ENCODE measurements around the gene TRMT112. TPM values are rescaled to one million over a fixed set of nuclear protein-coding genes. Genes with fewer than 3 reads are reported as not detected.

Gene TRMT112
- polyA plus RNA-seq, 6 donors from 2014 or later = 445 to 606 (median 521) TPM

DNA sequence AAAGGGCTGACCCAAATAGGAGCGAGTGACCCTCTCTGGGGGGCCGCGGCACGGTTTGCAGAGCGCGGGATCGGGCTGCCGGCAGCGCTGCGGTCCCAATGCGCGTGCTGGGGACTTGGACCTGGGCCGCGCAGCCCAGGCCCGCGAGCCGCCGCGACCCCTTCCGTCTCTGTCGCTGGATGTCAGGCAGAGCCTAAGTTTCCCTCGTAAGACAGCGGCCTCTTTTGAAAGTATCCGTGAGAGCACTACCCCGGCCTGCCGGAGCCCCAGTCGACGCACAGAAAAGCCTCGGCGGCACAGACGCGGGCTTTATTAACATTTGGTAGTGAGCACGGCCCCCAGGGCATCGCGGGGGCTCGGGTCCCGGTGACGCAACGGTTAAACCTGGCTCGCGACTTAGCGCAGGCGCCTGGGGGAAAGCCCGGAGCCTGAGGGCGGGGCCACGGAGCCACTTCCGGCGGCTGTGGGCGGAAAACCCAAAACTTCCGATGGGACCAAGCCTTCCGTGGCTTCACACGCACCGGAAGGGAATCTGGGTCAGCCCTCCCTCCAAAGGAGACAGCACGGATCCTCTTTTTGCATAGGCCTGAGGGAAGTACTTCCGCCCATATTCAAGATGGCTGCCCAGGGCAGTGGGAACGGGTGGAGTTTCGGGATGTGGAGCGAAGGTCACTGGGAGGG, 47.7 kb downstream of the TRMT112 start:
- Mint-ChIP-seq H3K9me3 (no peaks in the 10 kb centered on the region), H3K36me3 (no peaks in the 10 kb centered on the region), H3K27ac (peak overlapping the region; percentile 95 to 99 (median 98)), H3K4me1 (peaks cover 18 to 36% (median 24%) of the 10 kb centered on the region in 3 donors), H3K27me3 (no peaks in the 10 kb centered on the region), H3K4me3 (peak overlapping the region; percentile 94 to 98 (median 98))
- DNase-seq (peak; percentile 97), ATAC-seq (ENCODE audit: low read depth in 2 of 2) (peak; percentile 68 to 70)

DNA sequence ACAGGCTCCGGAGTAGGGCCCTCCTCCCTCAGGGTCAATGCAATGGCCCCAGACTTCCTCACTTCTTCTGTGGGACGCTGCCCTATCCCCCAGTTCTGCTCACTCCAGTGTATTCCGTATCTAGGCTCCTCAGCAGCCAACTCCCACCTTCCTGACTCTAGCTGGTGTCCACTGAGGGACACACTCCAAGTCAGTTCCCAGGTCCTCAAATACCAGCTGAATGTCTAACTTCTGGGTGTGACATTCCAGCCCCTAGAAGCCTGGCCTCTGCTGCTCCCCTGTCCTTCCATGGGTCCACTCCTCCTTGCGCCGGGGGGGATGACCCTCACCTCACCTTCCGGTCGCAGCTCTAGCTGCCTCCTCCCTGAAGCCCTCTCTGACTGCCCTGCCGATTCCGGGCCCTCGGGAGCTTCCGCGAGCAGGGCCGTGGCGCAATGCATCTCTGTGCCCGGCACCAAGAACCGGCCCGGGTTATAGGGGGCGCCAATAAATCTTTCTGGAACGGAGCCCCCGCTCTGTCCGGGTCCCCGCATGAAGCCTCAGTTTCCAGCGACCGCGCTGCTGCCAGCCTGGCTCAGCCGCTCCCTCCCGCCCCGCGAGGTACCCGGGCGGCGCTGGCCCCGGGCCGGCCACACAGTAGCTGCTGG, 48.3 kb downstream of the TRMT112 start:
- Mint-ChIP-seq H3K4me3 (peak overlapping the region; percentile 94 to 98 (median 98)), H3K36me3 (no peaks in the 10 kb centered on the region), H3K27me3 (no peaks in the 10 kb centered on the region), H3K27ac (peak overlapping the region in 5 of 6 donors; percentile 57 to 99 (median 96)), H3K9me3 (no peaks in the 10 kb centered on the region), H3K4me1 (peaks cover 18 to 36% (median 24%) of the 10 kb centered on the region in 3 donors)
- DNase-seq (no peak), ATAC-seq (ENCODE audit: low read depth in 2 of 2) (peak in 1 of 2 donors; percentile 3)

DNA sequence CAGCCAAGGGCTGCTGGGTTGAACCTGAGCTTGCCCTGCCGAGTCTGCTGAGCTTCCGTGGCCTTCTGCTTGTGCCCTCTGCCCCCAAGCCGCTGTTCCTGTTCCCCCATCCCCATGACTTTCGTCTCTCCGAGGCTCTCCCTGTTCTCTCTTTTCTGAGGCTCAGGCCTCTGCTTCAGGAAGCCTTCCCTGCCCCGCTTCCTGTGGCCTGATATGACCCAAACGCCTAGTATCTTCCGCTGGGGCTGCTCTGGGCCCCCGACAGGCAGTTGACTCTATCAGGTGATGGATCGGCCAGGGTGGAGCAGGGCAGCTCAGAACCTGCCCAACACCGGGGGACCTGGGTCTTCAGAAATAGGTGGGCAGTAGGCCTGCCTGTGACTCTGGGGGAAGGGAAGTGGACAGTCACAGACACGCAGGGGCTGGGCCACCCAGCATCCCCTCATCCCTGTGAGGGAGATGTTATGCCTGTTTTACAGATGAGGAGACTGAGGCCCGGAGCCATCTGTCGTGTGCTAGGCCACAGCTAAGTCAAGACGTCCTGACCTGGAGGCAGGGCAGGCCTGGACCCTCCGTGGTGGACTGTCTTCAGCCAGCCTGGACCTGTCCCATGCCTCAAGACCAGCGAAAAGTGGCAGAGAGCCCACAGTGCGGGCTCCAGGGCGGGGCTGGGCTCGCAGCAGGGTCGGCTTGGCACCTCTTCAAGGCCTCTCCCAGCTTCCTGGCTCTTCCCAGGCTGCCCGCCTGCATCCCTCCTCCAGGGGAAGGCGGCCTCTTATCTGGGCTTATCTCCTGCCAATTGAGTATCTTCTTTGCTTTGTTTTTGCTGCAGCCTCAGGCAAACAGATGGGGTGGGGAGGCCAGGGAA, 49.1 kb downstream of the TRMT112 start:
- no peaks in the 10 kb centered on the region for H3K36me3 Mint-ChIP-seq
- H3K4me3 Mint-ChIP-seq = peak overlapping the region; percentile 94 to 98 (median 98)
- peak overlapping the region; percentile 57 to 99 (median 96) for H3K27ac Mint-ChIP-seq
- no peaks in the 10 kb centered on the region for H3K9me3 Mint-ChIP-seq
- DNase-seq (no peak), ATAC-seq (ENCODE audit: low read depth in 2 of 2) (no peak)
- H3K4me1 Mint-ChIP-seq = peaks cover 18 to 36% (median 24%) of the 10 kb centered on the region in 3 donors
- no peaks in the 10 kb centered on the region for H3K27me3 Mint-ChIP-seq

DNA sequence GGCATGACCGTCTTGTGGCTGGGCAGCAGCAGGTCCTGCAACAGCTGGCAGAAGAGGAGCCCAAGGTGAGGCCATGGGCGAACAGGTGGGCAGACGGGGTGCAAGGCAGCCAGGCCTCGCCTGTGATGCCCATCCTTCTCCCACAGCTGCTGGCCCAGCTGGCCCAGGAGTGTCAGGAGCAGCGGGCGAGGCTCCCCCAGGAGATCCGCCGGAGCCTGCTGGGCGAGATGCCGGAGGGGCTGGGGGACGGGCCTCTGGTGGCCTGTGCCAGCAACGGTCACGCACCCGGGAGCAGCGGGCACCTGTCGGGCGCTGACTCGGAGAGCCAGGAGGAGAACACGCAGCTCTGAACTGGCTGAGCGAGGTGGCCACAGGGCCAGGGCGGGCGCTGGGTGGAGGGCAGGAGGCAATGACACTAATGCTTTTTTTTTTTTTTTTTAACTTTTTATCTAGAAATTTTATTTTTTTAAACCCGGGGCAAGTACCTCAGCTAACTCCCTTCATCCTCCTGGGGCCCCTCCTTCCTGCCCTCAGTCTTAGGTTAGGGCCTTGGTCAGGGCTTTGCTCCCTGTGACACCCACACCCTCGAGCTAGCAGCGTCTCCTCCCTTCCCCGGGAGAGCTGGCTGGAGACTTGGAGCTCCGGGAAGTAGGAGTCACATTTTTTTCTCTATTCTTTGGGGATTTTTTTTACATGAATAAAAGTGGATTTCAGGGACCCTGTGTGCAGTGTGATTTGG, 50.0 kb downstream of the TRMT112 start:
- DNase-seq = no peak
- Mint-ChIP-seq H3K27ac (peak overlapping the region in 1 of 6 donors; percentile 95), H3K9me3 (no peaks in the 10 kb centered on the region), H3K27me3 (no peaks in the 10 kb centered on the region), H3K4me3 (peak overlapping the region in 6 of 8 donors; percentile 39 to 97 (median 66)), H3K36me3 (no peaks in the 10 kb centered on the region), H3K4me1 (peaks cover 22 to 36% (median 24%) of the 10 kb centered on the region in 3 donors)
- ATAC-seq (ENCODE audit: low read depth in 2 of 2) = no peak

Other genes with a start within 250 kb of the TRMT112 start
- gene MACROD1, start 151.4 kb downstream of the TRMT112 start, polyA plus RNA-seq (ENCODE audit: low read depth in 6 of 6) = 1 to 10 TPM; 1.5 to 7.0 (median 3.2) TPM
- gene STIP1, start 131.4 kb downstream of the TRMT112 start, polyA plus RNA-seq (ENCODE audit: low read depth in 6 of 6) = 10 to 100 TPM; 26.3 to 92.4 (median 63.3) TPM
- gene FERMT3, start 110.8 kb downstream of the TRMT112 start, polyA plus RNA-seq (ENCODE audit: low read depth in 6 of 6) = 100 to 1,000 TPM in 5 of 6 donors, 10 to 100 TPM in 1; 98.6 to 148 (median 118) TPM
- gene TRPT1, start 91.4 kb downstream of the TRMT112 start, polyA plus RNA-seq (ENCODE audit: low read depth in 6 of 6) = 10 to 100 TPM; 60.7 to 97.6 (median 86.0) TPM
- 10 to 100 TPM; 43.6 to 96.6 (median 62.6) TPM for gene NUDT22, start 91.3 kb downstream of the TRMT112 start, polyA plus RNA-seq (ENCODE audit: low read depth in 6 of 6)
- gene DNAJC4, start 87.0 kb downstream of the TRMT112 start, polyA plus RNA-seq (ENCODE audit: low read depth in 6 of 6) = 10 to 100 TPM; 41.9 to 66.6 (median 50.5) TPM
- 10 to 100 TPM; 10.9 to 33.7 (median 28.1) TPM for gene VEGFB, start 83.0 kb downstream of the TRMT112 start, polyA plus RNA-seq (ENCODE audit: low read depth in 6 of 6)
- gene FKBP2, start 76.5 kb downstream of the TRMT112 start, polyA plus RNA-seq (ENCODE audit: low read depth in 6 of 6) = 10 to 100 TPM; 65.3 to 94.8 (median 79.8) TPM
- 10 to 100 TPM; 21.2 to 49.9 (median 40.3) TPM for gene PPP1R14B, start 70.6 kb downstream of the TRMT112 start, polyA plus RNA-seq (ENCODE audit: low read depth in 6 of 6)
- under 1 TPM in 5 of 6 donors, not detected in 1; 0.12 to 0.55 (median 0.21) TPM for gene PLCB3, start 66.0 kb downstream of the TRMT112 start, polyA plus RNA-seq (ENCODE audit: low read depth in 6 of 6)
- gene BAD, start 32.9 kb downstream of the TRMT112 start, polyA plus RNA-seq (ENCODE audit: low read depth in 6 of 6) = 10 to 100 TPM; 45.5 to 72.8 (median 52.8) TPM
- gene GPR137, start 31.7 kb downstream of the TRMT112 start, polyA plus RNA-seq (ENCODE audit: low read depth in 6 of 6) = 10 to 100 TPM; 17.3 to 35.5 (median 21.0) TPM
- gene KCNK4, start 26.3 kb downstream of the TRMT112 start, polyA plus RNA-seq (ENCODE audit: low read depth in 6 of 6) = not detected
- not detected for gene CATSPERZ, start 17.2 kb downstream of the TRMT112 start, polyA plus RNA-seq (ENCODE audit: low read depth in 6 of 6)
- 1 to 10 TPM; 3.4 to 8.5 (median 6.5) TPM for gene ESRRA, start 12.0 kb downstream of the TRMT112 start, polyA plus RNA-seq (ENCODE audit: low read depth in 6 of 6)
- 100 to 1,000 TPM; 229 to 385 (median 248) TPM for gene PRDX5, start 562 bp upstream of the TRMT112 start, polyA plus RNA-seq (ENCODE audit: low read depth in 6 of 6)
- gene CCDC88B, start 22.6 kb upstream of the TRMT112 start, polyA plus RNA-seq (ENCODE audit: low read depth in 6 of 6) = 10 to 100 TPM in 5 of 6 donors, 1 to 10 TPM in 1; 9.3 to 73.0 (median 19.4) TPM
- 1 to 10 TPM; 1.1 to 8.3 (median 4.8) TPM for gene RPS6KA4, start 41.6 kb upstream of the TRMT112 start, polyA plus RNA-seq (ENCODE audit: low read depth in 6 of 6)
- not detected for gene SLC22A11, start 238.4 kb upstream of the TRMT112 start, polyA plus RNA-seq (ENCODE audit: low read depth in 6 of 6)

Data from naive B cell (primary cell).